ENCODE results near the gene LAMA4. TPM values are rescaled to one million over a fixed set of nuclear protein-coding genes. Genes with fewer than 3 reads are reported as not detected.

The LAMA4 gene
- total and polyA plus RNA-seq, 2 donors: 101 to 426 TPM

DNA sequence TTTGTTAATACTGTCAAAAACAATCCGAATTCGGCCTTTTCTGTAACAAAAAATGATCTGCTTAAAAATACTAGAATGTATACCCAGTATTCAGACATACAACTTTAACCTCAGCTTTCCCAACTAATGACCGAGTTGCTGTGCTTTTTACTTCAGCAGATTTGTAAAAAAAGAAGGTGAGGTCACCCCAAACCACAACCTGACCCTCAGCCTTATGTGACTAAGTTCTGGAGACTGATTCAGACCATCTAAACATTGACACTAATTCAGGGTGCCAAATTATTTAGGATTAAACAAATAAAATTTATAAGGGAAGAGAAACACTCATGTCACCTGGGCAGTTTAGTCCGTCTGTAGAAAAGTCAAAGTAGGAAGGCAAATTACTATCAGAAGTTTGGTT, 192.8 kb downstream of the LAMA4 start:
- Histone ChIP-seq H3K4me1 (ENCODE audit: insufficient read depth) (no peaks in the 10 kb centered on the region), H3K4me3 (ENCODE audit: low read depth, low read length) (no peak overlapping the region), H3K36me3 (ENCODE audit: insufficient read depth) (no peaks in the 10 kb centered on the region), H3K27ac (ENCODE audit: low read depth) (no peak overlapping the region)
- no peak for DNase-seq (ENCODE audit: extremely low spot score)
- 96% methylated on average over 4 of the region's 4 CpGs for WGBS

Small RNA genes lying within 50 kb of the gene (small RNA-seq; reads per million reads assigned to genes)
- not detected for gene RNU6-1226P

Other genes with a start within 250 kb of the LAMA4 start
- not detected for gene CCN6, start 200.5 kb downstream of the LAMA4 start, total RNA-seq
- not detected for gene CCN6, start 200.5 kb downstream of the LAMA4 start, polyA plus RNA-seq
- 80.2 TPM for gene TUBE1, start 167.1 kb downstream of the LAMA4 start, total RNA-seq
- 19.5 TPM for gene TUBE1, start 167.1 kb downstream of the LAMA4 start, polyA plus RNA-seq
- gene FAM229B, start 167.0 kb downstream of the LAMA4 start, total RNA-seq: 27.8 TPM
- 25.8 TPM for gene FAM229B, start 167.0 kb downstream of the LAMA4 start, polyA plus RNA-seq
- gene RFPL4B, start 92.8 kb upstream of the LAMA4 start, total RNA-seq: 2.9 TPM
- not detected for gene RFPL4B, start 92.8 kb upstream of the LAMA4 start, polyA plus RNA-seq